GM10266 (cell line): ENCODE data around the gene TBCCD1.

Experiments used
- DNase-seq: peaks from one replicate; pipeline ENCODE4 v3.0.0; 2012; ENCODE audit errors: extremely low spot score
- TF ChIP-seq, protein P1 (sequence below): IDR thresholded peaks from 2 replicates; pipeline ENCODE4 v1.5.1; 2012; ENCODE audit warnings: mild to moderate bottlenecking, low read depth; ENCODE audit not compliant: control insufficient read depth, insufficient read depth; ENCODE audit errors: missing control alignments

TBCCD1 gene

DNA sequence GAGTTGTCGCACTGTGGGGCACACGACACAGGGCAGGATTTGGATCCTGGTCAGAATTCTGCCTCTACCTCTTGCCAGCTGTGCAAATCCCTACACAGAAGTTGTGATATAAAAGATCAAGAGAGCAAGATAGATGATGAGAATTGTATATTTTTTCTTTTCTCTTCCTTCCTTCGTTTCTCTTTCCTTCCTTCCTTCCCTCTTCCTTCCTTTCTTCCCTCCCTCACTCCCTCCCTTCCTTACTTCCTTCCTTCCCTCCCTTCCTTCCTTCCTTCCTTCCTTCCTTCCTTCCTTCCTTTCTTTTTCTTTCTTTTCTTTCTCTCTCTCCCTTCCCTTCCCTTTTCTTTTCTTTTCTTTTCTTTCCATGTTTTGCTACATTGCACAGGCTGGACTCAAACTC, 33.8 kb upstream of the TBCCD1 start:
- TF ChIP-seq, protein P1, sequence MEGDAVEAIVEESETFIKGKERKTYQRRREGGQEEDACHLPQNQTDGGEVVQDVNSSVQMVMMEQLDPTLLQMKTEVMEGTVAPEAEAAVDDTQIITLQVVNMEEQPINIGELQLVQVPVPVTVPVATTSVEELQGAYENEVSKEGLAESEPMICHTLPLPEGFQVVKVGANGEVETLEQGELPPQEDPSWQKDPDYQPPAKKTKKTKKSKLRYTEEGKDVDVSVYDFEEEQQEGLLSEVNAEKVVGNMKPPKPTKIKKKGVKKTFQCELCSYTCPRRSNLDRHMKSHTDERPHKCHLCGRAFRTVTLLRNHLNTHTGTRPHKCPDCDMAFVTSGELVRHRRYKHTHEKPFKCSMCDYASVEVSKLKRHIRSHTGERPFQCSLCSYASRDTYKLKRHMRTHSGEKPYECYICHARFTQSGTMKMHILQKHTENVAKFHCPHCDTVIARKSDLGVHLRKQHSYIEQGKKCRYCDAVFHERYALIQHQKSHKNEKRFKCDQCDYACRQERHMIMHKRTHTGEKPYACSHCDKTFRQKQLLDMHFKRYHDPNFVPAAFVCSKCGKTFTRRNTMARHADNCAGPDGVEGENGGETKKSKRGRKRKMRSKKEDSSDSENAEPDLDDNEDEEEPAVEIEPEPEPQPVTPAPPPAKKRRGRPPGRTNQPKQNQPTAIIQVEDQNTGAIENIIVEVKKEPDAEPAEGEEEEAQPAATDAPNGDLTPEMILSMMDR: no peak
- DNase-seq: no peak

DNA sequence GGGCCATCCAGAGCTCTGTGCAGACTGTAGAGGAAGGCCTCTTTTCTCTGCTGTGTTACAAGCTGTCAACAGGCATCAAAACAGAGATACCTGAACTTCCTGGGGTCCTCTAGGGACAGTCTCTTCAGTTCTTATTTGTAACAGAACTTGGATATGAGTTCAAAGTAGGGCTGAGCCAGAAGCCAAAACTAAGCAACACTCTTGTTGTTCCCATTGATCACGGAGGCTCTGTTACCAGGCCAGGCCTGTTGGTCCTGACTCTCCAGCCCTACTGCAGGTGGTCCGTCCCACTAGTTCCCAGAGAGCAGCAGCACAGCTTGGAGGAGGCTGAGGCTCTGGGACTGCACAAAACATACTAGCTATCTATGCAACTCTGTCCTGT, 32.6 kb upstream of the TBCCD1 start:
- TF ChIP-seq, protein P1: no peak
- no peak for DNase-seq

DNA sequence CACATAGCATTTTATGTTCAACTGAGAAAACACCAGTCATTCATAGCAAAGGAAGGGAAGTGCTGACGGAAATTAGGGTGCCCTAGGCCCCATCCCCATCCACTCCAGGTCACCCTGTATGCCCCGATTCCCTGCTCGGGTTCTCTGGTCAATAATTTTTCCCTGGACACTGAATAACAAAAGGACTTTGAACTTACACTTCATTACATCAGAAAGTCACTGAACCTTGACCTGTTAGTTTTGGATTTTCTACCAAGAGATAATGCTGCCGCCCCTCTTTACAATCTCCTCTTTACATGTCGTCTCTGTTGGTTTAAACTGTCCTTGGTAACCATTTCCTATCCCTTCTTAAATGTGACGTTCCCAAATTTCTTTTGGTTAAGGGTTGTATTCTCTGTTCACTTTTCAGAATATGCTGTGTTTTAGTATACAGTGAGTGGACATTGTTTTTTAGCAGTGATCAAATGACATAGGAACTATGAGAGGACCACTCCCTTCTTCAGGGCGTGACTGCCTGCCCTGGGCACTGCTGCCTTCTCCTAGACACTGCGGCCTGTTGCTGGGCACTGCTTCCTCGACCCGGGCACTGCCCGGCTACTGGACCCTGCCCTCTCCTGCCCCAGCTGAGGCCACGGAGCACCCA, 32.1 kb upstream of the TBCCD1 start:
- TF ChIP-seq, protein P1: no peak
- DNase-seq: no peak

DNA sequence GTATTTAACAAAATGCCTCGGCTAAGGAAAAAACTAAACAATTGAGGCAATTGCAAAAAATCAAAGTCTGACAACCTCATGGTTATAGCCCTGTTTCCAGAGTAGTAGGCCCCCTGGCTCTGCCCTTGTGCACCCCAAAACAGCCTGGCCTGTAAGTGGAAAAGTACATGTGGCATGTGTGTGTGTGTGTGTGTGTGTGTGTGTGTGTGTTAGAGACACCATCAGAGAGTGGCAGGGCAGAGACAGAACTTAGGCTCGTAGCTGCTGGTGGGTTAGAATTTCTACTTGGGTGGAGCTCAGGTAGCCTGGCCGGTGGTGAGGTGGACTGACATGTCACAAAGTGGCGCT, 31.6 kb upstream of the TBCCD1 start:
- no peak for DNase-seq
- TF ChIP-seq, protein P1: no peak

DNA sequence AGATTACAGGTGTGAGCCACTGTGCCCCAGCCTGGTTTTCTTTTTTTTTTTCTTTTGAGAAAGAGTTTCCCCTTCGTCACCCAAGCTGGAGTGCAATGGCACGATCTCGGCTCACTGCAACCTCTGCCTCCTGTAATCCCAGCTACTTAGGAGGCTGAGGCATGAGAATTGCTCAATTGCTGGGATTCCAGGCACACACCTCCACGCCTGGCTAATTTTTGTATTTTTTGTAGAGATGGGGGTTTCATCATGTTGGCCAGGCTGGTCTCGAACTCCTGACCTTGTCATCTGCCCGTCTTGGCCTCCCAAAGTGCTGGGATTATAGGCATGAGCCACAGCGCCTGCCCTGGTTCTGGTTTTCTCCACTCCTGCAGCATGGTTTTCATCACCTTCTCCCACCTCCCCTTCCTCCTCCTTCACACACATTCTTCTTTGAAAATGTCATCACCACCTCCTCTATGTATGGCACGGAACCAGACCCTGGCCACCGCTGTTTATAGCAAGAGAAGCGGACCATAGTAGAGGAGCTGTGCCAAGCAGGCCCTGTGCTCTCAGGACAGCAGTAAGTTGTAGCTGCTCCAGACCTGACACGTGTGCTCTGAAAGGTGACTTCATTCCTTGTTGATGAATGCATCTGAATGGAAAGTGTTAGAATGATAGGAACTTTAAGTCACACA, 31.1 kb upstream of the TBCCD1 start:
- DNase-seq: no peak

DNA sequence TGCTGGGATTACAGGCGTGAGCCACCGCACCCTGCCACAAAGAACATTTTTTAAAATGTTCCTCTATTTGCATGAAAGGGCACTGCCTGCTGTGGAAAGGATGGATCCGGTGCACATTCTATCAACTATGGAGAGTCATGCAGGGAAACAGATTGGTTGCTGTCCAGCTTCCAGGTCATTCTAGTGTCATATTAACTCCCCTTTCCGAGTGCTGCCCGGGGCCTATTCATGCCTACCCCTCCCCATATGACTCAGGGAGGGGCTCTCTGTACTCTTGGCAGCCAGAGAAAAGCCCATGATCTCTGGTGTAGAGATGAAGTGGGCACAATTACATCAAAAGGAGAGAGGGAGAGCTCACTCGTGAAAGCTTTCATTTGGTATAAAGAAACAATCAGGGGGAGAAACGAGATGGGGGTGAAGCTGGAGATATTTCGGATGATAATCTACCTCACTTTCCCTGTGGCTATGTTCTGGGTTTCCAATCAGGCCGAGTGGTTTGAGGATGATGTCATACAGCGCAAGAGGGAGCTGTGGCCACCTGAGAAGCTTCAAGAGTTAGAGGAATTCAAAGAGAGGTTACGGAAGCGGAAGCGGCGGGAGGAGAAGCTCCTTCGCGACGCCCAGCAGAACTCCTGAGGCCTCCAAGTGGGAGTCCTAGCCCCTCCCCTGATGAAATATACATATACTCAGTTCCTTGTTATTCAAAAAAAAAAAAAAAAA, 29.6 kb upstream of the TBCCD1 start:
- TF ChIP-seq, protein P1: no peak
- no peak for DNase-seq

More for the DNA sequence above, 31.1 kb upstream of the TBCCD1 start:
- TF ChIP-seq, protein P1: no peak
